Activated naive CD8-positive, alpha-beta T cell treated with anti-CD3 and anti-CD28 coated beads, Interleukin-2, amount 10 ng/mL, durations not matched to agents 7 days and 5 days (primary cell): Measurements from ENCODE around the gene SMIM1. TPM values are rescaled to one million over a fixed set of nuclear protein-coding genes. Genes with fewer than 3 reads are reported as not detected.
A peak's percentile ranks its signal among the peaks of the same experiment; 100 is the strongest.

ENCODE experiments used
- ATAC-seq: fragments of 150-1000 bp; cut with Tn5 transposase; one replicate; pipeline ENCODE4 v1.10.0; 2021; ENCODE audit warnings: low read depth, moderate library complexity
- POLR2A ChIA-PET: fragments of 350-600 bp; sonication (Branson Sonifier 250); formaldehyde crosslinking; loops from one replicate; lab custom pipeline; 2021; ENCODE audit warnings: antibody characterized with exemption; lab: Charles Lee
- DNase-seq: peaks from one replicate; pipeline ENCODE4 v3.0.0; 2021
- H3K27ac Mint-ChIP-seq: one replicate; pipeline ENCODE4 v1.8.0; 2022; ENCODE audit warnings: mild to moderate bottlenecking, mixed read lengths
- H3K27me3 Mint-ChIP-seq: one replicate; pipeline ENCODE4 v1.8.0; 2022; ENCODE audit warnings: mild to moderate bottlenecking, moderate library complexity, mixed read lengths
- H3K36me3 Mint-ChIP-seq: one replicate; pipeline ENCODE4 v1.8.0; 2021; ENCODE audit warnings: mild to moderate bottlenecking, mixed read lengths
- H3K4me1 Mint-ChIP-seq: one replicate; pipeline ENCODE4 v1.8.0; 2021; ENCODE audit warnings: mixed read lengths
- H3K4me3 Mint-ChIP-seq: one replicate; pipeline ENCODE4 v1.8.0; 2022; ENCODE audit warnings: mild to moderate bottlenecking, moderate library complexity, mixed read lengths
- H3K9me3 Mint-ChIP-seq: one replicate; pipeline ENCODE4 v1.8.0; 2021; ENCODE audit warnings: mixed read lengths
- total RNA-seq, 2 experiments: library from RNA; stranded (reverse); gene quantifications; one replicate each; pipeline ENCODE4 v1.2.3, GENCODE V29; 2021

SMIM1 gene
- total RNA-seq, 2 experiments from 2014 or later: 0.94 to 2.1 TPM

DNA sequence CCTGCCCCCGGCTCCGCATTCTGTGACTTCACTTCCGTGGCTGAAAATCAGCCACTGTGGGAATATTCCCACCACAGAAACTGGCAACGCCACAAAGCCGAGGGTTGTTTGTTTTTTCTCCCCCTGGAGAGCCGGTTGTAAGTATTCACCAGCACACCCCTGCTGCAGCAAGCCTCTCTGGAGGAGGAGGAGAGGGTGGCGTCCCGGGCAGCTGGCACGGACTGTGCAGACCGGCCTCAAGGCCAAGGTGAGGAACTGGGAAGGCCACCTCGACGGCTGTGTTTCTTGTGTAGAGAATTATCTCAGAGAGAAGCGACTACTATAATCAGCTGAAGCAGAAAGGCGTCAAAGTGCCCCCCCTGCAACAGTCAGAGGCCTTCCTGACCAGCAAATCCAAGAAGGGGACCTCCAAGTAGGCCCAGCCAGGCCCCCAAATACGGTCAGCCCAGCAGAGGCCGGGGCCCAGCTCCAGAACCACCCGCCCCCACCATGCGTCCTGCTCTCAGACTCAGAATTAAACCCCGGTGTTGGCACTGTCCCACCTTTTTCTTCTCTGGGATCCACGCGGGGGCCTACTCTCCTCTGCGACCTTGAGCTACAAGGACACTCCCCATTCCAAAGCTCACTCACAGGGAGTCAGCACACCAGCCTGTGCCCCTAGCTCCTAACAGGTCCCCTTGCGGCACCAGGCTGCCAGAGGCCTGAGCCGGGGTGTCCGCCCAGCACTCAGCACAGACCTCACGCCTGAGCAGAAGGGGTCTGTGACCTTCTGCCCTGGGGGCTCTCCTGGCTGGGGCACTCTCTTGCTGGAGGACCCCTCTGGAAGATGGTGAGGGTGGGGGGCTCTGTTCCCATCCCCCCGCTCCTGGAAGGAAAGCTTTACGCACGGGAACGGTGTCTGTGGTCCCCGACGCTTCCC, 1.2 kb upstream of the SMIM1 start:
- Mint-ChIP-seq H3K9me3 (no peaks in the 10 kb centered on the region), H3K4me3 (peak overlapping the region; percentile 60), H3K4me1 (peaks cover 2% of the 10 kb centered on the region), H3K36me3 (no peaks in the 10 kb centered on the region), H3K27ac (no peak overlapping the region), H3K27me3 (peaks cover 2% of the 10 kb centered on the region)
- DNase-seq: no peak
- POLR2A ChIA-PET: no interaction called here
- ATAC-seq: no peak

DNA sequence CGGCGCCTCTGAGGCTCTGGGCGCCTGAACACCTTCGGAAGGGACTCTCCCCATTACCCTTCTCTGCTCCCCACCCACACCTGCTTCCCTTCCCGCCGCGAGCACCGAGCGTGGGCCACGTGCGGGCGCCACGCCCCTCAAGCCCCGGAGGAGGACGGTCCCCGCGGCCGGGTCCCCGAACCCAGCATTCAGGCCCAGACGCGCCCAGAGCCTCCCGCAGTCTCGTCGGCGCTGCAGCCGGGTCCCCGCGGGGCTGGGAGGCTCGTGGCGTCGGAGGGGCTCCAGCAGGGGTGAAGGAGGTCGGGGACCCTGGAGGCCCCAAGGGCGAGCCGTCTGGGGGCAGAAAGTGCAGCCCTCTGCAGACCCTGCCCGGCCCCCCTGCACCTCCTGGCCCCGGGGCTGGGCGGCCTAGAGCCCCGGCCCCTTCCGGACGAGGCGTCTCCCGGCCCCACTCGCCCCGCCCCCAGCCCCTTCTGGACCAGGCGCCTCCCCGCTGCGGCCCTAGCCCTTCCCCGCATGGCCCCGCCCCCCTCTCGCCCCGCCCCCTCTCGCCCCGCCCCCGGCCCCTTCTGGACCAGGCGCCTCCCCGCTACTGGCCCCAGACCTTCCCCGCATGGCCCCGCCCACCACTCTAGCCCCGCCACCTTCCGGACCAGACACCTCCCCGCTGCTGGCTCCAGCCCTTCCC, 378 bp upstream of the SMIM1 start:
- peak overlapping the region; percentile 60 for H3K4me3 Mint-ChIP-seq
- DNase-seq (peak; percentile 87), ATAC-seq (peak; percentile 77)
- POLR2A ChIA-PET: no interaction called here
- H3K27me3 Mint-ChIP-seq: peaks cover 2% of the 10 kb centered on the region
- no peaks in the 10 kb centered on the region for H3K9me3 Mint-ChIP-seq
- H3K27ac Mint-ChIP-seq: no peak overlapping the region
- no peaks in the 10 kb centered on the region for H3K36me3 Mint-ChIP-seq
- peaks cover 2% of the 10 kb centered on the region for H3K4me1 Mint-ChIP-seq

DNA sequence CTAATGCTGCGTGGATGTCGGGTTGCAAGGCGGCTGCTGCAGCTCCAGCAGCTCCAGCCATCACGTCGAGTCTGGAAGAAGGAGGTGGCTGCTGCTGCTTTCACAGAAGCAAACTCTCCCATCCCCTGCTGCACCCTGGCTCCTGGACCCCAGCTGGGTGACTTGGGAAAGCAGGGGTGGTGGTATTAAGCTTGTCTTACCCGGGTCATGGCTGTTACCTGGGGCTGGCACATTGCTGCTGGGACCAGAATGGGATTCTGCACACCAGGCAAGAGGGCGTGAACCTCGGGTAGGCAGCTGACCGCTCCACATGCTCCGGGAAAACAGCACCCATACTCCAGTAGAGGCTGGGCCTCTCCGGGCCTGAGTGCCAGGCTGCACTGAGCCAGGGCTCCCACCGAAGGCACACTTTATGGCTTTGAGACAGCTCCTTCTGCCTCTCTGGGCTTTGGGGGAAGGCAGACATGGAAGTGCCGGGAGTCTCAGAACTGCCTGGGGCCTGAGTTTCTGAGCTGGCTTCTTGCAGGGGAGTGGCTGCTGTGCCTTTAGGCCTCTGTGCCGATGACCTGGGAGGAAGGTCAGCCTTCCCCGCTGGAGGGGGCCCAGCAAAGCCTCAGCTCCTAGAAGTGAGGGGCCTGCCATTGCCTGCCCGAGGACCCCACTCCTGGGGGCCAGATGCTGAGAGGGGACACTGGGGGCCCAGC, 1.2 kb downstream of the SMIM1 start:
- no peaks in the 10 kb centered on the region for H3K36me3 Mint-ChIP-seq
- peaks cover 2% of the 10 kb centered on the region for H3K4me1 Mint-ChIP-seq
- DNase-seq (no peak), ATAC-seq (no peak)
- H3K4me3 Mint-ChIP-seq: no peak overlapping the region
- no peaks in the 10 kb centered on the region for H3K27me3 Mint-ChIP-seq
- POLR2A ChIA-PET: interaction anchor here (1.1 kb wide), 1 partner anchor 22 kb away, joined by 3 read pairs; the partner anchor contains the start of gene LRRC47
- no peak overlapping the region for H3K27ac Mint-ChIP-seq
- H3K9me3 Mint-ChIP-seq: no peaks in the 10 kb centered on the region

DNA sequence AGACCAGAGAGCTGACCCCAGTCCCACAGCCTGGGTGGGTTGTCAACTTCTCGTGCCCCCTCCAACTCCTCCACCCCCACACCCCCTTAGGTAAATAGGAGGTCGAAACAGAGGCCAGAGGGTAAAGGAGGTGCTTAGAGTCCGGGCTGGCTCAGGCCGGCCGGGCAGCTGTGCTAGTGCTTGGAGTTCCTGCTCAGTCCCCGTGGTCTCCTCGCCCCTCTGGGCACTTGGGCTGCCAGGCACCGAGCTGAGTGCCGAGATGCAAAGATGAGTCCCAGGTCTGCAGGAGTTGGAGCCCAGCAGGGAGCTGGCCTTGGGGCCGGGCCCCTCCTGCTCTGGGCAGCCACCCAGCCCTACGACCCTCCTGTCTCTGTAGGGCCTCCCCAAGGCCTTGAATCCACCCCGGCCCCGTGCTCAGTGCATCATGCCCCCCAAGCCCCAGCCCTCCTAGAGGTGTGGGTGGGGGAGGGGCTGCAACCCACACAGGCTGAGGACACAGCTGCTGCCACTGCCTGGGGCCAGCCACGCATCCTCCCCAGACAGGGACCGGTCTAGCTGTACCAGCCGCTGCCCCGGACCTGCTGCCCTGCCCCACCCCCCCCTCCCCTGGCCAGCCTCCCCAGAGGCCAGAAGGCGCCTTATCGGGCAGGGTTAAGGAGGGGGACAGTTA, 1.9 kb downstream of the SMIM1 start:
- Mint-ChIP-seq H3K4me3 (no peak overlapping the region), H3K36me3 (no peaks in the 10 kb centered on the region), H3K27ac (no peak overlapping the region), H3K27me3 (no peaks in the 10 kb centered on the region), H3K9me3 (no peaks in the 10 kb centered on the region), H3K4me1 (peaks cover 2% of the 10 kb centered on the region)
- ATAC-seq (no peak), DNase-seq (no peak)
- POLR2A ChIA-PET: interaction anchor here (1.1 kb wide), 1 partner anchor 22 kb away, joined by 3 read pairs; the partner anchor contains the start of gene LRRC47

DNA sequence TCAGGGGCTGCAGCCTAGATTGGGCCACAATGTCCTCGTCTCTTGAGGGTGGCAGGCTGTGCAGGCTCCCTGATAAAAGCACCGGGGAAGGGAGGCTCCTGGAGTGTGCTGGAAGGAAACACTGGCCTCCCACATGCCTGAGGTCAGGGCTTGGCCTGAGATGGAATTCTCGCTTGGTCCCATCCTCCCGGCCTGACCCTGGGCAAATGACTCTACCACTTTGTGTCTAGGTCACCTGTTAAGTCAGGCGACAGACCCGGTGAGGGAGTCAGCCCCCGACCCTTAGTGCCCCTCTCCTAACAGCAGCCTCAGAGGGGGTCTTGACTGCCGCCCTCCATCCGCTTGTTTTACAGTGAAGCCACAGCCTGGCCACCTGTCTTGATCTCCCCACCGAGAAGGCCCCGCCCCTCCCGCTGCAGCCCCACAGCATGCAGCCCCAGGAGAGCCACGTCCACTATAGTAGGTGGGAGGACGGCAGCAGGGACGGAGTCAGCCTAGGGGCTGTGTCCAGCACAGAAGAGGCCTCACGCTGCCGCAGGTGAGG, 2.5 kb downstream of the SMIM1 start:
- Mint-ChIP-seq H3K27ac (no peak overlapping the region), H3K27me3 (no peaks in the 10 kb centered on the region), H3K4me3 (no peak overlapping the region), H3K9me3 (no peaks in the 10 kb centered on the region), H3K36me3 (peaks cover 3% of the 10 kb centered on the region), H3K4me1 (peaks cover 2% of the 10 kb centered on the region)
- DNase-seq (no peak), ATAC-seq (no peak)
- POLR2A ChIA-PET: interaction anchor here (1.7 kb wide), 1 partner anchor 21 kb away, joined by 7 read pairs; the partner anchor contains the start of gene LRRC47

DNA sequence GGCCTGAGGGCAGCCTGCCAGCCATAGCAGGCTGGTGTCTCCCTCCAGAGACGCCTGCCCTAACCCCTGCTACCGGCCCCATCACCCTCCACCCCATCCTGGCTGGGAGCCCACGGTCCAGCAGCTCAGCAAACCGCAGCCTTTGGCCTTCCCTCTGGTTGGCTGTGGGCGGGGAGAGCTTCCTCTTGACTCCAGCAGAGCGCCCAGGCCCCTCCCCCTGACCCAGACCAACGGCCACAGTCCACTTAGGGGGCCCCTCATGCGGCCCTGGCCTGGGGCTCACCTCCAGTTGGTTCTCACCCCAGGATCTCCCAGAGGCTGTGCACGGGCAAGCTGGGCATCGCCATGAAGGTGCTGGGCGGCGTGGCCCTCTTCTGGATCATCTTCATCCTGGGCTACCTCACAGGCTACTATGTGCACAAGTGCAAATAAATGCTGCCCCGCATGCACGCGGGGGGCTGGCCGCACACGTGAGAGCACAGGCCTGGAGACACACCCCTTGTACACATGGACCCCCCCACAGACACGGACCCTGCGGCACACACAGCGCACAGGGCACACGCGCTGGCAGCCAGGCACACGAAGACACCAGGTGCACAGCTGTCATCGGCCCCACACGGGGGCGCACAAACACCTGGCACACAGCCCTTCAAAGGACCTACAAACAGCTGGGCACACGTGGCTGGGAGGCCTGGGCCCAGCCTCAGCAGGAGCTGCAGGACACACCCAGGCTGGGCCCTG, 3.1 kb downstream of the SMIM1 start:
- Mint-ChIP-seq H3K4me3 (no peak overlapping the region), H3K27me3 (no peaks in the 10 kb centered on the region), H3K9me3 (no peaks in the 10 kb centered on the region), H3K4me1 (peaks cover 2% of the 10 kb centered on the region), H3K27ac (no peak overlapping the region), H3K36me3 (peaks cover 7% of the 10 kb centered on the region)
- ATAC-seq (peak; percentile 38), DNase-seq (peak; percentile 61)
- POLR2A ChIA-PET: interaction anchor here (1.7 kb wide), 1 partner anchor 20 kb away, joined by 7 read pairs; the partner anchor contains the start of gene LRRC47

DNA sequence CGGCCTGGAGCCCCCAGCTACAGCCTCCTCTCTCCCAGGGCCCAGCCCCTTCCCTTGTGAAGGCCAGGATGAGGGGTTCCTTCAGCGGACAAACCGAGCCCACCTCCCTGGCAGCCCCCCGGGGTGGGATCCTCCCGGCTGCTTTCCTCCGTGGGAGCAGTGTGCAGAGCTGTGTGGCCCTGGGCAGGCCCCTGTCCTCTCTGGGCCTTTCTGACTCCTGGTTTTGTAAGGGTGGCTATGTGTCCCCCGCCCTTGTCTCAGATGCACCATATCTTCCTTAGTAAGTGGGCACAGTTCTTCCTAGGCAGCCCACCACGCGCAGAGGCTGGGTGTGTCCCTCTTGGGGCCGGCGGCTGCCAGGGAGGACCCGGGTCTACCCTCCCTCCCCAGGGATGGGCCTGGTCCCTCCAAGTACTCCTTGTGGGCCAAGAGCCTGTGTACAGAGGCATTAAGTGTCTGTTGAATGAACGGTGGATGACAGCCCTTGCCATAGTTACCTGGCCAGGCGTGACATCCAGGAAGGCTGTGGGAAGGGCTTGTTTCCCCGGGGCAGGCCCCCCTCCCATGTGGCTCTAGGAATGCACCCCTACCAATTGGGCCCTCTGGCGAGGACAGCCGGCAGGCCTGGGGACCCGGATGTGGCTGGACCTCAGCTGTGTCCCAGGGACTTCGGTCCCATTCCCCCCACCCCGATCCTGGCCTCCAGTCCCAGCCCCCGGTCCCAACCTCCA, 3.8 kb downstream of the SMIM1 start:
- no peak for ATAC-seq
- H3K36me3 Mint-ChIP-seq: peaks cover 7% of the 10 kb centered on the region
- H3K4me1 Mint-ChIP-seq: peaks cover 2% of the 10 kb centered on the region
- H3K27ac Mint-ChIP-seq: no peak overlapping the region
- H3K27me3 Mint-ChIP-seq: no peaks in the 10 kb centered on the region
- H3K9me3 Mint-ChIP-seq: no peaks in the 10 kb centered on the region
- DNase-seq: no peak
- H3K4me3 Mint-ChIP-seq: no peak overlapping the region
- POLR2A ChIA-PET: interaction anchor here (1.7 kb wide), 1 partner anchor 20 kb away, joined by 7 read pairs; the partner anchor contains the start of gene LRRC47

DNA sequence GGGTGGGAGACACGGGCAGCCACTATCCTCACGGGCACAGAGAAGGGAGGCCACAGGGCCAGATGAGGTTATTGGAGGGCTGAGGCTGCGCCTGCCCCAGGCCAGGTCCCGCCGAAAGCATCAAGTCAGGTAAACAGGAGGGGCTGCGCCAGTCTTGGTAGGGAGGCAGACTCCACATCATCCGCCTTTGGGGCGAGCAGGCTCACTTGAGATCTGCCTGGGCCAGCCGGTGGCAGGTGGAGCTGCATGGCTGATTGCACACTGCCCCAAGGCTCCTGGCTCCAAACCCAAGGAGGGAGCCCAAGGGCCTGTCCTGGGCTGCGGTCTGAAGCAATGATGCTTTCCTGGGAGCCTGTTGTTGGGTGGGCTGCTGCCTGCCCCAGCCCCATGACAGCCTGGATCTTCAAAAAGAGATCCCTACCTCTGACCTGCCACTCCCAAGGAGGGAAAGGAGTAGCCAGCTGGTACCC, 4.6 kb downstream of the SMIM1 start:
- no peaks in the 10 kb centered on the region for H3K9me3 Mint-ChIP-seq
- POLR2A ChIA-PET: no interaction called here
- ATAC-seq: no peak
- no peak overlapping the region for H3K4me3 Mint-ChIP-seq
- DNase-seq: no peak
- H3K27me3 Mint-ChIP-seq: no peaks in the 10 kb centered on the region
- H3K4me1 Mint-ChIP-seq: peaks cover 2% of the 10 kb centered on the region
- H3K27ac Mint-ChIP-seq: no peak overlapping the region
- H3K36me3 Mint-ChIP-seq: peaks cover 7% of the 10 kb centered on the region

DNA sequence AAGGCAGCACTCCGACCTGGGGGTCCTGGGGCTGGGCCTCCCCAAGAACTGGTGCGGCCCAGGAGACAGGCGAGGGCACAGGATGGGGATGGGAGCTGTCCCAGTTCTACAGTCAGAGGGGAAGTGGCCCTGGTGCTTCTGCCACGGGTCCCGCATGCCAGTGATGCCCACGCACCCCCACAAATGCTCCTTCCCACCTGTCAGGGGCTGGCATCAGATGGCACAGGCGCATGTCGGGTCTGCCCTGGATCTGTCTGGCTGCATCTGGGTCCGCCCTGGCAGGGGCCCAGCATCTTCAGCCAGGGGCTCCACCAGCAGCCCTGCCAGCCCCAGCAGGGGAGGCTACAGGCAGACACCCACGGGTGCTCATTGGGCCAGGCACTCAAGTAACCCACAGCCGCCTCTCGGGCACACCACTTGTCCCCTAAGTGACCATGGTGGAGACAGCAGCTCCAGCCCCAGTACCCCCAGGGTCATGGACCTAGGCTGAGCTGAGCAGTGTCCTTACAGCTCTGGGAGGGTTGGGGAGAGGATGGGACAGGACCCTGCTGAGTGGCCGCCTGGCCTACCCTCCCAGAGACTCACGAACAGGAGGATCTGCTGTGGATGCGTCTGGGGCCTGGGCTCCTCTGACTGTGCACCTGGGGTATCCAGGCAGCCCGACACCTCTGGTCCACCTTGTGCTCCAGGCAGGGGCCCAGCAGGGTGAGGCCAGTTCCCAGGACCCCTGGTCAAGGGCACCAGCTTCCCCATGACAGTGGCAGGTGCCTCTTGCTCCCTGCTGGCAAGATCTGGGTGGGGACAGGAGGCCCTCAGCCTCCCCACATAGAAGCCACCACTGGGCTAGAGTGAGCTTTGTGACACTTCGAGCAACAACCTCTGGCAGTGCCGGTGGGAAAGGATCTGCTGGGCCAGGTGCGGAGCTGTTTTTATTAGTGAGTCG, 5.4 kb downstream of the SMIM1 start:
- Mint-ChIP-seq H3K9me3 (no peaks in the 10 kb centered on the region), H3K4me3 (no peak overlapping the region), H3K4me1 (peaks cover 2% of the 10 kb centered on the region), H3K27me3 (no peaks in the 10 kb centered on the region), H3K36me3 (peaks cover 7% of the 10 kb centered on the region), H3K27ac (no peak overlapping the region)
- POLR2A ChIA-PET: no interaction called here
- DNase-seq (no peak), ATAC-seq (no peak)

DNA sequence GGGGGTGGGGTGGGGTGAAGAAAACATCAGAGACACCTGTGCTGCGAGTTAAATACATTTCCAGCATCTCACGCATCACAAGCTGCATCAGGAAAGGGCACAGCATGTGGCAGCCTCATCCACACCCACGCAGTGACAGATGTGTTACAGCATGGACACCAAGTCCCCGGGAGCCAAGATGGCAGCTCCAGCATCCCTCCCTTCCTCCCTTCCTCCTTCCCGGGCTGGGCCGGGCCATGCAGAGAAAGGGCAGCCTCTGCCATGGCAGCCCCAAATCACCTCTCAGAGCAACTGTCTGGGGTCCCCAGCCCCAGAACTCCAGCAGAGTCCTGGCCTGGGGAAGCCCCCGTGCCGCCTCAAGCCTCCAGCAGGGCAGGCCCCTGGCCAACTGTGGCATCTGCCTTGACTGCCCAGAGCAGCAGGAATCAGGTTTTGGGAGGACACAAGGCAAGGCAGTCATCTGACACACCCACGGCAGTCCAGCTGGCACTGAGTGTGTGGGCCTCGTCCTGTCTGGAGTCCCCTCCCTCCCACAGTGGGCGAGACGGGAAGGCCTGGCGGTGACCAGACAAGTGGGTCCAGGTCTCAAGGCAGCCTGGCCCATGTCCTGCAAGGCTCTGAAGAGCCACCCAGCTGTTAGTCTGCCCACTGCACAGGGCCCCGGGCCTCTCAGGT, 6.2 kb downstream of the SMIM1 start:
- POLR2A ChIA-PET: no interaction called here
- peaks cover 2% of the 10 kb centered on the region for H3K4me1 Mint-ChIP-seq
- peaks cover 7% of the 10 kb centered on the region for H3K36me3 Mint-ChIP-seq
- no peak overlapping the region for H3K4me3 Mint-ChIP-seq
- no peak for ATAC-seq
- DNase-seq: no peak
- H3K9me3 Mint-ChIP-seq: no peaks in the 10 kb centered on the region
- H3K27me3 Mint-ChIP-seq: no peaks in the 10 kb centered on the region
- H3K27ac Mint-ChIP-seq: no peak overlapping the region
